Natural killer cell (primary cell): ENCODE measurements around the gene PKLR. TPM values are rescaled to one million over a fixed set of nuclear protein-coding genes. Genes with fewer than 3 reads are reported as not detected.

Source experiments
- ATAC-seq, 3 donors: fragments of 150-1000 bp in 2 of 3; fragments of 200-7000 bp in 1 of 3; cut with Tn5 transposase; 1 replicate in 1 of 3; 2 replicates in 2 of 3; pipeline ENCODE4 v1.10.0; 2021; ENCODE audit warnings: mild to moderate bottlenecking in 2 of 3, moderate library complexity in 2 of 3
- DNase-seq, 2 donors: peaks; one replicate each; pipeline versions ENCODE4 v3.0.0 to v3.0.0-alpha.2; 2013 to 2021; ENCODE audit warnings: mixed read lengths in 1 of 2
- H3K27ac ChIP-seq: one replicate; pipeline ENCODE4 v1.5.1; 2013; ENCODE audit warnings: mild to moderate bottlenecking, low read length
- H3K27me3 ChIP-seq: one replicate; pipeline ENCODE4 v1.6.1; 2013; ENCODE audit warnings: low read length; ENCODE audit not compliant: control insufficient read depth, insufficient read depth
- H3K36me3 ChIP-seq: one replicate; pipeline ENCODE4 v1.6.1; 2013; ENCODE audit warnings: low read length; ENCODE audit not compliant: control insufficient read depth, insufficient read depth
- H3K4me1 ChIP-seq: one replicate; pipeline ENCODE4 v1.6.1; 2013; ENCODE audit warnings: low read length; ENCODE audit not compliant: control insufficient read depth, insufficient read depth
- H3K4me3 ChIP-seq: one replicate; pipeline ENCODE4 v1.5.1; 2013; ENCODE audit warnings: low read length
- H3K9me3 ChIP-seq: one replicate; pipeline ENCODE4 v1.6.1; 2013; ENCODE audit warnings: low read length; ENCODE audit not compliant: control insufficient read depth, insufficient read depth
- H3K27ac Mint-ChIP-seq, 2 donors: one replicate each; pipeline ENCODE4 v1.8.0; 2022; ENCODE audit warnings: mild to moderate bottlenecking in 2 of 2, mixed read lengths in 2 of 2, moderate library complexity in 1 of 2
- H3K27me3 Mint-ChIP-seq, 2 donors: one replicate each; pipeline ENCODE4 v1.8.0; 2022; ENCODE audit warnings: low read depth in 2 of 2, mixed read lengths in 2 of 2
- H3K36me3 Mint-ChIP-seq: one replicate; pipeline ENCODE4 v1.8.0; 2022; ENCODE audit warnings: mixed read lengths
- H3K4me1 Mint-ChIP-seq, 2 donors: one replicate each; pipeline ENCODE4 v1.8.0; 2022; ENCODE audit warnings: mixed read lengths in 2 of 2
- H3K4me3 Mint-ChIP-seq: one replicate; pipeline ENCODE4 v1.8.0; 2022; ENCODE audit warnings: mild to moderate bottlenecking, moderate library complexity, mixed read lengths
- H3K9me3 Mint-ChIP-seq, 2 donors: one replicate each; pipeline ENCODE4 v1.8.0; 2022; ENCODE audit warnings: mixed read lengths in 2 of 2
- WGBS: methylation state at CpG from one replicate; pipeline ENCODE4 v1.1.7; 2013; ENCODE audit warnings: missing lambda C conversion rate; ENCODE audit not compliant: insufficient coverage; 5-methylcytosine and 5-hydroxymethylcytosine counted together
- intact Hi-C: fragments of 100-400 bp; cut with micrococcal nuclease; formaldehyde crosslinking; loops from one replicate; pipeline ENCODE4 v1.14.2; 2022
- total RNA-seq, 4 donors: library from RNA; stranded (reverse); fragments of 120-200 nt in 1 of 4; gene quantifications; one replicate each; pipeline versions ENCODE4 v1.2.3 to v1.2.4, GENCODE V29; 2013 to 2022
- TF ChIP-seq, protein P1 (sequence below): fragments of 200-600 bp; IDR thresholded peaks from one replicate; pipeline ENCODE4 v1.8.0; 2022; ENCODE audit warnings: antibody characterized with exemption

The PKLR gene
- total RNA-seq, 3 donors from 2014 or later (not counting 1 experiment from before 2014, with no cell fraction given), result 0.12 TPM; not detected in 2

DNA sequence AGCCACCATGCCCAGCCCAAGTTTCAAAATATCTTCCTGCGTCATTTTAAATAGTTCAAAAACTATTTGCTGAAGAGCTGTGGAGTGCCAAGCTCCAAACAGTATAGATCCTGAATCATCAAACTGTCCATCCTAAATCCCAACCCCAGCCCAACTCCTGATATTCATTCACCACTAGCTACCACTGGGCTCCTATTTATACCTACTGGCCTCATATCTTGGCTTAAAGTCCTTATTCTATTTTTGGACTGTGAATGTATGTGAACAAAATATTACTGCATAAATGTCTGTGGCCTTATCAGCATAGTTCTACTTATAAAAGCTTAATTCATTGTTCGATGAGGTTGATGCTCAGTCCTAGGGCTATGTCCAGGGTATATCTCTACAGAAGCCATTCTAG is 33.9 kb downstream of the PKLR start:
- Histone ChIP-seq H3K4me1 (peaks cover 9% of the 10 kb centered on the region), H3K27me3 (no peaks in the 10 kb centered on the region), H3K9me3 (no peaks in the 10 kb centered on the region), H3K27ac (no peak overlapping the region), H3K4me3 (no peak overlapping the region), H3K36me3 (peaks cover 68% of the 10 kb centered on the region)
- Mint-ChIP-seq H3K27me3 (no peaks in the 10 kb centered on the region), H3K4me1 (peaks cover 19 to 22% of the 10 kb centered on the region in 2 donors), H3K36me3 (peaks cover 22% of the 10 kb centered on the region), H3K4me3 (no peak overlapping the region), H3K27ac (no peak overlapping the region), H3K9me3 (no peaks in the 10 kb centered on the region)
- ATAC-seq (no peak), DNase-seq (no peak)
- intact Hi-C loops, result no loop called here
- TF ChIP-seq, protein P1, sequence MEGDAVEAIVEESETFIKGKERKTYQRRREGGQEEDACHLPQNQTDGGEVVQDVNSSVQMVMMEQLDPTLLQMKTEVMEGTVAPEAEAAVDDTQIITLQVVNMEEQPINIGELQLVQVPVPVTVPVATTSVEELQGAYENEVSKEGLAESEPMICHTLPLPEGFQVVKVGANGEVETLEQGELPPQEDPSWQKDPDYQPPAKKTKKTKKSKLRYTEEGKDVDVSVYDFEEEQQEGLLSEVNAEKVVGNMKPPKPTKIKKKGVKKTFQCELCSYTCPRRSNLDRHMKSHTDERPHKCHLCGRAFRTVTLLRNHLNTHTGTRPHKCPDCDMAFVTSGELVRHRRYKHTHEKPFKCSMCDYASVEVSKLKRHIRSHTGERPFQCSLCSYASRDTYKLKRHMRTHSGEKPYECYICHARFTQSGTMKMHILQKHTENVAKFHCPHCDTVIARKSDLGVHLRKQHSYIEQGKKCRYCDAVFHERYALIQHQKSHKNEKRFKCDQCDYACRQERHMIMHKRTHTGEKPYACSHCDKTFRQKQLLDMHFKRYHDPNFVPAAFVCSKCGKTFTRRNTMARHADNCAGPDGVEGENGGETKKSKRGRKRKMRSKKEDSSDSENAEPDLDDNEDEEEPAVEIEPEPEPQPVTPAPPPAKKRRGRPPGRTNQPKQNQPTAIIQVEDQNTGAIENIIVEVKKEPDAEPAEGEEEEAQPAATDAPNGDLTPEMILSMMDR, result no peak
- WGBS, result 96% methylated on average over 2 of the region's 2 CpGs

DNA sequence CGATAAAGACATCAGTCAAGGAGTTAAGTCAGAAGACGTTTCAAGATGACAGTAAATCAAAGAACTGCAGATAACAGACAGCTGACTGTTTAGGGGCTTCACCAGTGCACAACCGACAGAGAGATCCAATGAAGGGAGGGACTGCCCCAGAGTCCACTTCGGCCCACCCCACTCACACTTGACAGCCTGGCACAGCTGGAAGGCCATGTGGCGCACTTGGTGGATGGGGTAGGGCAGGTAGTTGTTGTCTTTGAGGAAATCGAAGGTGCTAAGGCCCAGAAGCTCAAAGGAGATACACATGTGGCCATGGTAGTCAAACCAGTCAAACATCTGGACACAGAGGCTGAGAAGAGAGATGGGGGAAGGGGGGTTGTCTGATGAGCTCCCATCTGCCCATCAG is 34.7 kb downstream of the PKLR start:
- Mint-ChIP-seq H3K4me1 (peaks cover 23 to 24% of the 10 kb centered on the region in 2 donors), H3K27me3 (no peaks in the 10 kb centered on the region), H3K27ac (no peak overlapping the region), H3K36me3 (peaks cover 22% of the 10 kb centered on the region), H3K9me3 (no peaks in the 10 kb centered on the region), H3K4me3 (no peak overlapping the region)
- Histone ChIP-seq H3K36me3 (peaks cover 68% of the 10 kb centered on the region), H3K27ac (no peak overlapping the region), H3K9me3 (no peaks in the 10 kb centered on the region), H3K4me3 (no peak overlapping the region), H3K4me1 (peaks cover 10% of the 10 kb centered on the region), H3K27me3 (no peaks in the 10 kb centered on the region)
- intact Hi-C loops, result no loop called here
- TF ChIP-seq, protein P1, result no peak
- ATAC-seq (no peak), DNase-seq (no peak)
- WGBS, result 92% methylated on average over 6 of the region's 6 CpGs

DNA sequence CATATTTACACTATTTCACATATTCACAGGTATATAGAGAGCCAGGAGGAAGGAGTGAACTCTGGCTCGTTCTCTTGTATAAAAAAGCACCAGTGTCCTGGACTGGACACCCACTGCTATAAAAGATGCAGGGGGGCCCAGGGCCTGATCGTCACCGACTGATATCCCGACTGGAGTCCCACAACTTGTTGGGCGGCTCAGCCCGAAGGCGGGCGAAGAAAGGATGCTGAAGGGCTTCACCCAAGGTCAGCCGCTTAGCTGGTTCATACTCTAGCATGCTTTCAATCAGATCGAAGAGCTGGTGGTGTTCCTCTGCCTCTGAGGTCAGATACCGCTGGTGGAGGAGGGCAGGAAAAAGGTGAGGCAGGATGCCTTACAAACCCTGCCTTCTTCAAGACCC is 38.2 kb downstream of the PKLR start:
- ATAC-seq, result no peak
- Histone ChIP-seq H3K27ac (no peak overlapping the region), H3K36me3 (peaks cover 51% of the 10 kb centered on the region), H3K4me1 (peaks cover 20% of the 10 kb centered on the region), H3K27me3 (no peaks in the 10 kb centered on the region), H3K9me3 (no peaks in the 10 kb centered on the region), H3K4me3 (no peak overlapping the region)
- H3K27me3 Mint-ChIP-seq, result no peaks in the 10 kb centered on the region
- no peak for DNase-seq
- WGBS, result 96% methylated on average over 11 of the region's 11 CpGs
- intact Hi-C loops, result no loop called here
- peak overlapping the region; percentile 91 to 98 for H3K27ac Mint-ChIP-seq
- TF ChIP-seq, protein P1, result no peak
- H3K9me3 Mint-ChIP-seq, result no peaks in the 10 kb centered on the region
- H3K36me3 Mint-ChIP-seq, result peaks cover 16% of the 10 kb centered on the region
- peaks cover 28 to 34% of the 10 kb centered on the region in 2 donors for H3K4me1 Mint-ChIP-seq
- H3K4me3 Mint-ChIP-seq, result peak overlapping the region; percentile 25
